GM18508 (cell line): Measurements from ENCODE around the gene PKD1.
"Not testable (repeated sequence)": the region's sequence is repeated elsewhere in the genome, so short reads cannot be mapped to it uniquely, and the experiment has no call there.

Experiments used
- ATAC-seq: cut with Tn5 transposase; IDR thresholded peaks from one replicate; pipeline ENCODE4 v1.9.1; 2021; ENCODE audit warnings: moderate number of reproducible peaks; ENCODE audit not compliant: insufficient read depth, unreplicated experiment

PKD1 gene

DNA sequence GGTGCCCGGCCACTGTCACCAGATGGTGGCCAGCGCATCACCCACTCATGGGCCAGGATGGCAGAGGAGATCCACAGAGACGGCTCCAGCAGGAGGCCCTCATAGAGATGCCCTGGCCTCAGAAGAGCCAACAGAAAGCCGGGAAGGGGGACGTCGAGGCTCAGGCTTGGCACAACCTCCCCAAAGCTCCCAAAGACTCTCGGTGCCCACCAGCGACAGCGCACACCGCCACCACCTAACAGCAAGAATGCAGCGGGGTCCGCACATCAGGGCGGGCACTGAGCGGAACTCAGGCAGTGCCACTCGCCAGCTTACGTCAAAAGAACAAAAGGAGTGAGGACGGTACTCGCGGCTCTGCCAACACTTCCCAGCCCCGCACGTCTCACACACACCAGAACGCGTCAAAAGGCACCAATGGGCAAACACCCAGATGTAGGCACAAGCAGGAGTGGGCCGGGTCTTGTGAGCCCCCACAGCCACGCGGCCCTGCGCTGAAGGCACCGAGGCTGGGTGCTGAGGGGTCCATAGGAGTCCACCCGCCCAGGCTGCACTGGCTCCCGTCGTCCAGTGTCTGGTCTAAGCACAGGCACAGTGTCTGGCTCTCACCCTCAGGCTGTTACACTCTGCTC is 8.7 kb downstream of the PKD1 start:
- ATAC-seq, result not testable (repeated sequence)

DNA sequence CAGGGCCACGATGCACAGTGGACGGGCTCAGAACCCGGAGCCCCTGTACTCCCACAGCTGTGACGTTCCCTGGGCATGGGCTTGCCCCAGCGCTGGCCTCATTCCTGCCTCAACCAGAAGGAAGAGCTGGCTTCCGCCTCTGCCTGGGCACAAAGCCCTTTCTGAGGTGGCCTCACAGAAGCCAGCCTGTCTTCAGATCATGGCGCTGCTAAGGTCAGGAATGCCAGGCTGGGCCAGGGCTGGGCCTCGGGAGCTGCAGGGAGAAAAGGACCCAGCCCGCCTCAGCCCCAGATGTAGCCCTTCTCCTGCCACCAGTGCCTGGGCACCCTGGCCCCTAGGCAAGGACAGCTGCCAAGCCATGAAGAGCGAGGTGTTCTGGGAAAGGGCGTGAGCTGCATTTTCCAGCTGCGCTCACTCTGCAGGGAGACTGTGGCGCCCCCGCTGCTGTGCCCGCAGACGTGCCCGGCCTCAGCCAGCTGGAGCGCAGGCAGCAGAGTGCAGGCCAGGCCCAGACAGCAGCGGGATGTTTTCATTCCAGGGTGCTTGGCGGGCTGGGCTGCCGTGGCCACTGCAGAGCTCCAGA is 9.4 kb downstream of the PKD1 start:
- not testable (repeated sequence) for ATAC-seq

DNA sequence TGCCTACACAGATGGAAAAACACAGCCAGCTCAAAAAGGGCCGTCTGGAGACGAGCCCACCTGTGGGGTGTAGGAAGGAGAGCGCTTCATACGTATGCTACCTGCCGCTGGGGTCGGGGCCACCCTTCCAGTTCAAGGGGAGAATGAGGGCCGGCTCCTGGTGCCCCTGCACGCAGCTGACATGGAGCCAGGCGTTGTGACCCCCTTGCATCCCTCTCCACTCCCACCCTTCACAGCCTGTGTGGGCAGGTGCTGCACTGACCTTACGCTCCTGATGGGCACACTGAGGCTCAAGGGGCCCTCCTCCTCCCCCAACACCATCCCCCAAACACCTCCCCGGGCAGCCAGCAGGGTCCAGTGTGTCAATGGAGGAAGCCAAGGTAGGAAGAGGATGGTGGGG is 10.1 kb downstream of the PKD1 start:
- not testable (repeated sequence) for ATAC-seq

DNA sequence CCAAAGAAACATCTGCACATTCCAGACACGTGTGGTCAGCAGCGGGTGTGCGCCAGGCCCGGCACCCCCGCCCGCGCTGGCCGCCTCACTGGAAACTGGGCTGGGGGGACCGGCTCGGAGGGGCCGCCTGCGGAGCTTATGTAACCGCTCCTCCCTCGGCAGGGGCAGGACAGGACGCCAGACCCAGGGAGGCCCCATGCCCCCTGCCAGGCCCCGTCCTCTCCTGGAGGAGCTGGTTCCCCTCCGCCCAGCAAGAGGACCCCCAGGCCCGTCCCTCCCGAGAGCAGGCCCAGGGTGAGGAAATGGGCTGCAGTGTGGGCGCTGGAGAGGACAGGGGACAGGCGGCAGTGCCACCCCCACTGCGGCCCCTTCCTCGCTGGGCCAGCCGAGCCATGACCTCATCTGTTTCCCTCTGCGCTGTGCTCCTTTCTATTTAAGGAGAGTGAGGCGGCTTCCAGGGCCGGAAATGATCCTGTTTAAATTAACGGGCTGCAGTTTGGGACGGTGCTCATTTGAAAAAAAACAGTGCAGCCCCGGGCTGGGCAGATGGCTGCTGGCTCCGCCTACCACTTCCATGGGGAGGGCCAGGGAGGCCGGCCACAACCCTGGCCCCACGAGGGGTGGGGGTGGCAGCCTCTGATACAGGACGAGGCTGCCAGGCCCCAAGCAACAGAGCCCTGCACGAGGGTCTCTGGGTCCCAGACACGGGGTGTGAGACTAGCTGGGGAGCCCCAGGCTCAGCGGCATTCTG is 10.8 kb downstream of the PKD1 start:
- not testable (repeated sequence) for ATAC-seq

DNA sequence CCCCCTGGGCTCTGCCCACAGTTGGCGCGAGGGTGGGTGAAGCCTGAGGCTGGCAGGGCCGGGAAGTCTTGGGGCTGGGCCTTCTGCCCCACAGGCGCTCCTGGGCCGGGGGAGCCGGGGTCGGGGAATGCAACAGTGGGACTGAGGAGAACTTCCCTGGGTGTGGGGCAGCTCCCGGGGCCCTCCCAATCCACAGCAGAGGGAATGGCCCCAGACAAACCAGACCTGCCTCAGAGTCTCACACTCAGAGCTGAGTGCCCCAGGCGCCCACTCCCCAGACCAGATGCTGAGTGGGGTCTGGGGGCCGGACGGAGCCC is 11.4 kb downstream of the PKD1 start:
- not testable (repeated sequence) for ATAC-seq

DNA sequence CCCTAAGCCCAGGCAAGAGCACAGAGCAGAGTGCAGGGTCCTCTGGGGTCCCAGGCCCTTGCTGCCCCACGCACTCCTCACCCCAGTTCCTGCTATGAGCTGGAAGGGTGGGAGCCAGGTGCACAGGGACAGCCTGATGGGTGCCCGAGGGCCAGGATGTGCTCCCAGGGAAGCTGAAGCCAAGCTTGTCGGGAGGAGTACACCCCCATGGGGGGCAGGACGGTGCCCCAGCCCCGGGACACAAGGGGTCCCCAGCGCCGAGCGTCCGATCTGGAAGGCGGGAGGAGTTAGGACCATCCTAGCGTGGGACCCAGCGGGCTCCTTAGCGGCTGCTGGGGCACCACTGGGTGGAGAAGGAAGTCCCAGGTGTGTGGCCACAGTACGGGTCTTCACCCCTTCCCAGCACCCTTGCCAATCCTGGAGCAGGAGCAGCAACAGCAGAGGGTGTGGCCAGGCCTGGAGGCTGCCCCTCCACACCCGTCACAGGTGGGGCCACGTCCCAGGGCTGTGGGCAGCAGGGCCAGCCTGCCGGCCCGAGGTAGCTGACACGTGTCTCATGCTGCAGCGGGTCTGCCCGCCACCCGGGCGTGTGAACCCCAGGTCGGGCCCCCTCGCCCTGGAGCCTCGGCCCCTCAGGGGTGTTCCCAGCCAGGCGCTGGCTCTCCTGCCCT is 11.9 kb downstream of the PKD1 start:
- not testable (repeated sequence) for ATAC-seq

DNA sequence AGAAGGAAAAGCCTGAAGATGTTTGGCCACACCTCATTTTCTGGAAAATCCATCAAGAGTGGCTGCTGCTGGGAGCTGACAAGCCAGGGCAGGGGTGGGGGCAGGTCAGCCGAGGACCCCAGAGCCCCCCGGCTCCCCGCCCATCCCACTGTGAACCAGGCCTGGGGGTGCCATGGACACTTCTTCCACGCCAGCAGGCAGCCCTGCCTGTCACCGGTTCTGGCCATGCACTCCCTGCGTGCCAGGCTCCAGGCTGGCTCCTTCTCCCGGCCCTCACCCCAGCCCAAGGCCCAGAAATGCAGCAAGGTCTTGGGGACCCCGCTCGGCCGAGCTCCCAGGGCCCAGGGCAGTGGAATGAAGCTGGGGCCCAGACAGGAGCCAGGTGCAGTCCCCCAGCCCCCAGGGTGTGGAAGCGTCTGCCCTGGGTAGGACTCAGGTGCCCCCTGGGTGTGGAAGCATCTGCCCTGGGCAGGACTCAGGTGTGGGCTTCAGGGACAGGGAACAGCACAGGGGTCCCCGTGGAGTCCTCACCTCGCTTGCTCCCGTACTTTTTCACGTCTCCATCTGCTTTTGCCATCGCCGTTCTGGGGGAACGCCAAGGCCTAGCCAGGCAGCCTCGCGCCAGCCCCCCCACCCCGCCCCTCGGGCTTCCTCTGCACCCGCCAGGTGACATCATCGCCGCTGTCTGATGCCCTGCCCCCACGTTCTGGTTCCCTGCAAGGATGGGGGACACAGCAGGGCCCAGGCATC is 12.6 kb downstream of the PKD1 start:
- ATAC-seq, result not testable (repeated sequence)

DNA sequence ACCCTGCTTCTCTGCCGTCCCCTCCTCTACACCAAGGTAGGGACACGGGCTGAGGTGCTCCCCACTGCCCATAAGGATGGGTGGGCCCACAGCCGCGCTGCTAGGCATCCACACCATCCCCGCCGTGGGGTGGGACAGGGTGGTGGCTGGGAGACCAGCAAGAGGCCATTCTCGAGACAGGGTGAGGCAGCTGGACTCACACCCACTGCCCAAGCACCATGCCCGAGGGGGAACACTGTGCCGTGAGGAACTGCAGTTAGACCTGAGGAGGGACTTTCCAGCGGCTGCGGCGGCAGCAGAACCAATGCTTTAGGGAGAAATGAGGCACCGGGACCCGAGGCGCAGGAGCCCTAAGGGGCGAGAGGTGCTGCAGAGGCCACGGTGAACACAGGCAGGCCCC is 13.3 kb downstream of the PKD1 start:
- ATAC-seq, result no peak

DNA sequence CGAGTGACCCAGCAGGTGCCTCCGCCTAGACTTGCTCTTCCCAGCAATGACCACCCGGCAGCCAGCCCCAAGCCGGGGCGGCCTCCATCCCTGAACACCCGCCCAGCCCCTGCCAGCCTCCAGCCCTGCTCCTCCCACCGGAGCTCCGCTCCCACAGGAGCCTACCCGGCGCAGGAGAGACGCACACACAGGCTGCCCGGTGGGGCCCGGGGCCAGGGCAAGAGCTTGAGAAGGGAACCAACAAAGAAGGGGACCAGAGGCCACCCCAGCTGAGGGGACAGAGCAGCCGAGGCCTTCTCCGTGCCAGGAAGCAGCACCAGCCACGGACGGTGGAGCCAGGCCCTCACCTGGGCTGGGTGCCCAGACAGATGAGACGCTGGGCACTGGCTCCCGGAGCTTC is 13.8 kb downstream of the PKD1 start:
- ATAC-seq, result no peak

DNA sequence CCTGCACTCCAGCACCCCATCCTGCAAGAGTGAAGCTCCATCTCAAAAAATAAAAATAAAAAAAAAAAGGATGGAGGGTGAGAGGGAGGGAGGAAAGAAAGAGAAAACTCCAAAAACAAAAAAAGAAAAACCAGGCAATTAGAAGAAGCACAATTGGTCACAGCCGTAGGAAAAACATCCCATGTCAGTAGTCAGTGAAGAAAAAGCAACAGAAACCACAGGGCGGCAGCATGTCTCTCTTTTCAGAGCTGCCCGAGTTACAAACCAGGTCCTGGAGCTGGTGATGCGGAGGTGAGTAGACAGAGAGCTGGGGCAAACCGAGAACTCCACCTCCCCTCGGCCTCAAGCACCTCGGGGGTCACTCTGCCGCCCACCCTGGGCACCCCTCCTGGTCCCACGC is 14.4 kb downstream of the PKD1 start:
- ATAC-seq, result not testable (repeated sequence)

DNA sequence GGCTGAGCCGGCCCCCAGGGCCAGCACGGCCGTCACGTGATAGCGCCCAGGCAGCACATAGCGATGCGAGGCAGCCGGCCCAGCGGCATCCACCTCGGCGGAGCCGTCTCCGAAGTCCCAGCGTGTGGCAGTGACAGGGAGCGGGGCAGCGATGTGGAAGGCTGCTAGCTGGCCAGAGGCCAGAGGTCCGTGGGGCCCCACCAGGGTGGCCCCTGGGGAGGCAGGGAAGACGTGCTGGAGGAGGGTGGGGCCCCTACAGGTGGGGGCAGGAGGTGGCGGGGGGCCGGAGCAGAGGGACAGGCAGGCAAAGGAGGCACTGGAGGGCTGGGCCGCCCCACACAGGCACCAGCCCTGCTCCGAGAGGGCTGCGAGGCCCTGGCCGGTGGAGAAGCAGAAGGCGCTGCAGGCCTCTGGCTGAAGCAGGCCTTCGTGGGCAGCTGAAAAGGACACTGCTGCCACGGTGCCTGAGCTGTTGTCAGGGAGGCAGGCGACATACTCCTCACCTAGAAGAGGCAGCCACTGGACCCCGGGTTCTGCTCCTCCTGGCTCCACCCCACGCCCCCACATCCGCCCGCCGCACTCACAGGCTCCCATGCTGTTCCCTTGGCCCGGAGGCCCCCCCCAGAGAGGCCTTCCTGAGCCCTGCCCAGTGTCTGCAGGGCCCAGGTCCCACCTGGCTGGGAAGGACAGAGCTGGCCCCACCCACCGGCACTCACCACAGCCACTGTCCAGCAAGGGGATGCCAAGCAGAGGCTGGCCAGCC is 17.6 kb downstream of the PKD1 start:
- not testable (repeated sequence) for ATAC-seq

DNA sequence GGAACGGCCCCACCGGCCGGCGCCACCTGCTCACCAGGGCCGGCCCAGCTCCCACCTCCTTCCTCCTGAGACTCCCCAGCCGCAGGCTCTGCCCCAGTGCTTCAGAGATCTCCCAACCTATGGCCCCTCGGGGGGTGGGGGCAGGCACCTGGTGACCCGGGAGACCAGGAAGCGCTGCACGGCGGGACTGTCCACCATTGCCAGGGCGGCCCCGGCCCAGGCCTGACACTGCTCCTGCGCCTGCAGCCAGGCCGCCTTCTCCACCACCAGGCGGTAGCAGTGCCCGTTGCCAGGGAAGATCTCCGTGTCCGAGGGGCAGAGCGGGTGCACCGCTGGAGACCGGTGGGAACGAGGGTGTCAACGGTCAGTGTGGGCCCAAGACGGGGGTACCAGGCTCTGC is 18.4 kb downstream of the PKD1 start:
- ATAC-seq, result not testable (repeated sequence)

DNA sequence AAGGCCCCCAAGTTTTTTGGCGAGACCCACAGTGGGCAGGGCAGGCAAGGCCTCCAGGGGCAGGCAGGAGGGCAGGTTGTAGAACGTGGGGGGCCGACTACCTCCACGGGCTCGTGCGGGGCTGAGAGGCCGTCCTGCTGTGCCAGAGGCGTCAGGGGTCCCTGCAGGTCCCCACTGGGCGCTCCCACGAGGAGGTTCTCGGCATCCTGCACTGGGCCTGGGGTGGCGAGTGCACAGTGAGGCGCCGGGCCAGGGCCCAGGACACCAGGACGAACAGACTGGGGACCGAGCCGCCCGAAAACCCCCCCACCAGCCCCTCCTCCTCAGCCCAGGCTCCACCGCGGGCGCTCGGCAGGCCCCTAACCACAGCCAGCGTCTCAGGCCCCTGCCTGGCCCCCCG is 19.3 kb downstream of the PKD1 start:
- ATAC-seq, result not testable (repeated sequence)

DNA sequence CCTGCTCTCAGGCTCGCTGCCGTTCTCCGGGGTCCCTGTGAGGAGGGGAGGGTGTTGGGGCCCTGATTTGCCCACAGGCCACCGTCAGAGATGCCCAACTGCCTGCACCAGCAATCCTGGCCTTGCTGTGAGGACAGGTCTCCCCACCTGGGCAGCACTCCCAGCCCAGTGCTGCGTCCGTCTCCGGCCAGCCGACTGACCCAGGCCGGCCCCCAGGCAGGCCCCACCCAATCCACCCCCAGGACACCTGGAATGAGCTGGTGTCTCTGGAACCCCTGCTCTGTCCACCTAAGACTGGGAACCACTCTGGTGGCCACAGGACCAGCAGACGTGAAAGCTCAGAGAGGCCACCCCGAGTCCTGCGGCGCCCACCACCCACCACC is 20.1 kb downstream of the PKD1 start:
- no peak for ATAC-seq

DNA sequence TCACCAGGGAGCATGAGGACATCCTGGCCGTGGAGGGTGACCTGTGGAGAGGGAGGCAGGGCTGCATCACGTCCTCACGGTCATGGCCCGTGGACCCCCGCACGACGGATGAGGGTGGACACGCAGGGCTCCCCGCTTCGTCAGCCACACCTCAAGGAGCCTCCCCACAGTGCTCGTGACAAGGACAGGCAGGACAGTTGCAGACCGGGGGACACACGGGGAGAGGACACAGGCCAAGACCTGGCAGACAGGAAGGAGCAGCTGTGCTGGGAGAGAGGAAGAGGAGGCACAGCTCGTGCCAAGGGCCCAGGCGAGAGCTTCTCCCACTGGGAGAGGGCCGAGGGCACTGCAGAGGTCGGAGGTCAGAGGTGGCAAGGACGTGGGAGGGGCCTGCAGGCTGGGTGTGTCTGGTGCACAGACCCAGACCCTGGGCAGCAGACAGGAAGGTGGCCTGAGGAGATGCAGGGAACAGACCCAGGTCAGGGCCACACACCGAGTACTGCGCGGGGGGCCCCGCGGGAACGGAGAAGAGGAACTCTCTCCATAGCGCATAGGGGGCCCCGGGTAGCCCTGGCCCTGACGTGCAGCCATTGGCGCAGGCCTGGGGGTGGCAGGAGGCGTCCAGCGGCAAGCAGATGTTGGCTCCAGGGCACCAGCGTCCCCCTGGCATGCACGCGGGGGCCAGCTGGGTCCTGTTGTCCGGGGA is 20.7 kb downstream of the PKD1 start:
- ATAC-seq, result not testable (repeated sequence)

DNA sequence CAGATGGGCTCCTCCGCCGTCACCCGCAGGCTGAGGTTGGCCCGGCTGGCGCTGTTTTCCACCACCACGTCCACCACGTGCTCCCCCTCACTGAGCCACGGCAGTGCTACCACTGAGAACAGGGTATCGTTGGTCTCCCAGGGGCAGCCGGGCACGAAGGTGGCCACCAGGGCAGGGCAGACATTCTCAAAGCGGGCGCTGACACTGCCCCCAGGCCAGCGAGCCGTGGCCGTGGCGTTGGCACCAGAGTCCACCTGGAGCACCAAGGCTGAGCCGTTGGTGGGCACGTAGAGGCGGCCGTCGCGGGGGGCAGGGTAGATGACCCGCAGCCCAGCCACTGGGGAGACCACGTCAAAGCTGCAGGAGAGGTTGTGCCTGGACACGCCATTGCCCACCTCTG is 21.5 kb downstream of the PKD1 start:
- ATAC-seq, result not testable (repeated sequence)

DNA sequence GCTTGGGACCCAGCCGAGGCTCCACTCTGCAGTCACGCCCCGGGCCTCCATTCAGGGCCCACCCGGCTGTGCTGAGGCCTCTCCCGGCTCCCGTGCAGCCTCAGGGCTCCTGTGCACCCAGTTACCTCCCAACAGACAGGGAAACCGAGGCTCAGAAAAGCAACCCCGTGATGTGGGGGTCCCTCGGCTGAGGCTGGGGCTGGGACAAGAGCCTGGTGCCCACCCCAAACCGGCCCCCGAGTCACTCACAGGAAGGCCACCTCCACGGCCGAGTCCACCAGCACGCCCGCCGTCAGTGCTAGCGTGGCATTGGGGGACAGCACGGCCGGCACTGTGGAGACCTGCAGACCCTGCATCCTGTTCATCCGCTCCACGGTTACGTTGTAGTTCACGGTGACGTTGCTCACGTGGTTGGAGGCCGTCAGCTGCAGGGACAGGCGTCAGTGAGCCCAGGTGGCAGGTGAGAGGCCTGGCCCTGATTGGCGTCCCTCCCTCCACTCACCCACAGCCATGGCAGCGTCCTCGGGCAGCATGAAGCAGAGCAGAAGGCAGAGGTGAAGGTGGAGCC is 23.1 kb downstream of the PKD1 start:
- ATAC-seq, result not testable (repeated sequence)

DNA sequence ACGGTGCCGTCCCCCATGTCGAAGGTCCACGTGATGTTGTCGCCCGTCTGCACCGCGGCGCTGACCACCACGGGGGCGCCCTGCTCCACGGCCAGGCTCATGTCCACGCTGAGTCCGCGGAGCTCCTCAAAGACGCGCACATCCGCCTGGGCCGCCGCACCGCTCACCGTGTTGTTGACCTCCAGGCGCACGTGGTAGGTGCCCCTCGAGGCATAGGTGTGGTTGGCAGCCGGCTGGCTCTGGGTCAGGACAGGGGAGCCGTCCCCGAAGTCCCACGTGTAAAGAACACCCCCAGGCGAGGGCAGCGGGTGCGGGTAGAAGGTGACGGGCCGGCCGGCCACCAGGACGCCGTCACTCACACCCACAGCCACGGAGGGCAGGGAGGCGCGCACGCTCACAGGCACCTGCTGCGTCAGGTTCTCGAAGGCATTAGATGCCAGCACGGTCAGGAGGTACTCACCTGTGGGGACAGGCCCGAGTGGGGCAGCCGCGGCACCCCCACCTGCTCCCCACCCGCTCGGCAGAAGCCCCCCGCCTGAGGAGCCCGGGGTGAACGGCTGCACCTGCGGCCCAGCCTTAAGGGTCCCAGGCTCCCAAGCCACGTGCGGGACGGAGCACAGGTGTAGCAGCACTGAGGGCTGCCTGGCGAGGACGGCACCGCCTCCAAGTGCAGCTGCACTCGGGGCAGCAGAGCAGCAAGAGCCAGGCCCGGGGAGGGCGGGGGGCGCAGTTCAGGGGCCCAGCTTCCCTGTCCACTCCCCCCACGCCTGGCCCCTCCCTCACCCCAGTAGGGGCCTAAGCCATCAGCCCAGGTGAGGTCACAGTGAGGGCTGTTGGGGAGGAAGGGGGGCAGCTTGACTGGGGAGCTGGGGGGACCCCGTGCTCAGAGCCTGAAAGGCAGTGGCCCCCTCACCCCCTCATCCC is 24.0 kb downstream of the PKD1 start:
- not testable (repeated sequence) for ATAC-seq
